GM06990 (cell line): ENCODE measurements around the gene ZNF787.

Experiments used
- DNase-seq: peaks from one replicate; pipeline ENCODE4 v3.0.0-alpha.2; 2011; ENCODE audit not compliant: insufficient read length; ENCODE audit errors: extremely low read depth
- H3K27me3 ChIP-seq: replicated peaks from 2 replicates; pipeline ENCODE4 v1.6.0; 2011; ENCODE audit warnings: low read length; ENCODE audit not compliant: control insufficient read depth, insufficient read depth
- H3K36me3 ChIP-seq: 2 replicates; pipeline ENCODE4 v1.5.1; 2011; ENCODE audit warnings: low read length; ENCODE audit not compliant: control insufficient read depth, insufficient read depth
- H3K4me3 ChIP-seq: replicated peaks from 2 replicates; pipeline ENCODE4 v1.5.1; 2011; ENCODE audit warnings: low read depth, mild to moderate bottlenecking, control low read depth, low read length
- CTCF ChIP-seq: IDR thresholded peaks from 2 replicates; pipeline ENCODE4 v1.5.1; 2011; ENCODE audit warnings: low read length, control low read depth, mild to moderate bottlenecking, inconsistent platforms; ENCODE audit not compliant: insufficient read depth, poor library complexity, severe bottlenecking

ZNF787 gene

DNA sequence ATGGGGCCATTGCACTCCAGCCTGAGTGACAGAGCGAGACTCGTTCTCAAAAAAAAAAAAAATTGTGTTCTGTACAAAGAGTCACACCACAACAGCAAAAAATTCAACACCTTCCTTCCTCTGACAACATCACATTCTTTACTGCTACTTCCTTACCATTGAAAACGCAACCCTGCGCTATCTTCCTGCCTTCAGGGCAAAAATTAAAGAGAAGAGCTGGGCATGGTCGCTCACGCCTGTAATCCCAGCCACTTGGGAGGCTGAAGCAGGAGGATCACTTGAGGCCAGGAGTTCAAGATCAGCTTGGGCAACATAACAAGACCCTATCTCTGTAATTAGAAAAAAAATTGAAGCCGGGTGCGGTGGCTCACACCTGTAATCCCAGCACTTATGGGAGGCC lies 10.6 kb upstream of the ZNF787 start:
- TF ChIP-seq CTCF = no peak
- no peaks in the 10 kb centered on the region for H3K36me3 ChIP-seq
- no peaks in the 10 kb centered on the region for H3K27me3 ChIP-seq
- no peak overlapping the region for H3K4me3 ChIP-seq
- DNase-seq = no peak

GRCh38 chr19:56130006-56130405 lies 8.9 kb upstream of the ZNF787 start:
- DNase-seq = no peak
- TF ChIP-seq CTCF = no peak

DNA sequence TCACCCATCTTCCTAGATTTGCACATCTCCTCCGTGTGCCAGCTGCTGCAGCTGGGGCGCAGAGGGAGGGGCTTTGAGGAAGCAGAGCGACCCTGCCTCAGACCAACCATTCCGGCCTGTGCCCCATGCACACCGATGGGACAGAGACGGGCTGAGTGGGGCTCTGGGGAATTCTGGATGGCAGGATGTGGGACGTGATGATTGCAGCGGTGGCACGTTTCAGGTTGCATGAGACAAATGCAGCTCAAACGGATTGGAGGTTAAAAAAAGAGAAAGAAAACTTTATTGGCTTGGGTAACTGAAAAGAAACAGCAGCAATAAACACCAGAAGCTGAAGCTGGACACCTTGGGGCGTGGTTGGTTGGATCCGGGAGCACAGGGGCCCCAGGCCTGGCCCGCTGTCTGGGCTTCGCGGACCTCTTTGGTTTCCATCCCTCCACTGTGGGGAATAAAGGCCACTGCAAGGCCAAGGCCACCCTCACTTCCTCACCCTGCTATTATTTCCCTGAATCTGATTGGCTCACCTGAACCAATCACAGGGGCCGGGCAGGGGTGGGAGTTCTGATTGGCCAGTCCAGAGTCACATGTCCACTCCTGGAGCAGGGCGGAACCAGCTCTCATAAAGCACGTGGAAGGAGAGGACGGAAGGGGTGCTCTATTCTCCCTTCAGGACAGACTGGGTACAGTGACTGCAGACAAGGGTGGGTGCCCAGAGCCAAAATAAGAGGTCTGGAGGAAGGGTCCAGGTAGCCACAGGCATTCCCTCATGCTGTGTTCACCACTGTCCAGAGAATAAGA lies 6.1 kb upstream of the ZNF787 start:
- DNase-seq = no peak

More at GRCh38 chr19:56130006-56130405, 8.9 kb upstream of the ZNF787 start:
- no peaks in the 10 kb centered on the region for H3K36me3 ChIP-seq
- H3K4me3 ChIP-seq = no peak overlapping the region
- no peaks in the 10 kb centered on the region for H3K27me3 ChIP-seq

DNA sequence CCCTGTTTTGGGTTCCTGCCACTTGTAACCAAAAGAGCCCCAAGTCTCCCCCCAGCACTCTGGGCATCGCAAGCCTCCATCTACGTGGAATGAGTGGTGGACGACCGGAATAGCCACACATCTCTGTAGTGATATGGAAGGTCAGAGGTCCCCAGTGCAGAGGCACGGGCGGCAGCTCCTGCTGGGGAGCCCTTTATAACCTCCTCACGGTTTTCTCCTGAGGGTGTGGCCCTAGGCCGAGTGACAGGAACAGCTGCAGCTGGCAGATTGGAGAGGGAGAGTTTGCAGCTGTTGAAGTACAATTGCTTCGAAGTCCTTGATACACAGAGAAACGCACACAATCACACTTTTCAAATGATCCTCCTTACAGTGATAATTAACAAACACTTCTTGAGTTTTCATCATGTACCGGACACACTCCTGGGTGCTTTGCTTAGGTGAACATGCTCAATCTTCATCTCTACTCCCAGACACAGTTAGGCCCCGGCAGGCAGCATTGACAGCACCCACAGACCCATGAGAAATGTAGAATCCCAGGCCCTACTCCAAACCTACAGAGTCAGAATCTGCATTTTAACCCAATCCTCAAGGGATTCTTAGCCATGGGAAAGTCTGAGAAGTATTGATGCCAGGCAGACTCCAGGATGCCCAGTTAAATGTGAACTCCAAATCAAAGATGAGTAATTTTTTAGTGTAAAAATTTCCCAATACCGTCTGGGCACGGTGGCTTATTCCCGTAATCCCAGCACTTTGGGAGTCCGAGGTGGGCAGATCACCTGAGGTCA lies 4.9 kb upstream of the ZNF787 start:
- no peak for DNase-seq
- H3K36me3 ChIP-seq = no peaks in the 10 kb centered on the region
- no peak overlapping the region for H3K4me3 ChIP-seq
- TF ChIP-seq CTCF = no peak
- no peaks in the 10 kb centered on the region for H3K27me3 ChIP-seq

More for the DNA sequence above, 6.1 kb upstream of the ZNF787 start:
- no peak for TF ChIP-seq CTCF
- no peaks in the 10 kb centered on the region for H3K27me3 ChIP-seq
- no peak overlapping the region for H3K4me3 ChIP-seq
- H3K36me3 ChIP-seq = no peaks in the 10 kb centered on the region

GRCh38 chr19:56124578-56124977 lies 3.5 kb upstream of the ZNF787 start:
- DNase-seq = no peak
- H3K27me3 ChIP-seq = no peaks in the 10 kb centered on the region
- no peaks in the 10 kb centered on the region for H3K36me3 ChIP-seq
- no peak for TF ChIP-seq CTCF
- H3K4me3 ChIP-seq = no peak overlapping the region
